Thoracic aorta (tissue), 2 donors: ENCODE data around the gene ZNF425. TPM values are rescaled to one million over a fixed set of nuclear protein-coding genes. Genes with fewer than 3 reads are reported as not detected.

ENCODE experiments used
- ATAC-seq: fragments of 150-250 bp; one replicate; pipeline ENCODE4 v1.8.0; 2017; ENCODE audit warnings: low read depth; ENCODE audit not compliant: insufficient number of reproducible peaks, low FRiP score
- DNase-seq: peaks from one replicate; pipeline ENCODE4 v3.0.0-alpha.2; 2020; ENCODE audit warnings: low spot score
- H3K27ac ChIP-seq, 2 donors: fragments of 200-600 bp; sonication (generic); 1 replicate in 1 of 2; 2 replicates in 1 of 2; pipeline ENCODE4 v1.5.1; 2016; ENCODE audit warnings: mild to moderate bottlenecking in 2 of 2, moderate library complexity in 2 of 2
- H3K27me3 ChIP-seq: fragments of 200-600 bp; sonication (generic); replicated peaks from 2 replicates; pipeline ENCODE4 v1.6.0; 2016; ENCODE audit warnings: mild to moderate bottlenecking; ENCODE audit not compliant: insufficient read depth
- H3K36me3 ChIP-seq: fragments of 200-600 bp; sonication (generic); one replicate; pipeline ENCODE4 v1.5.1; 2016
- H3K4me1 ChIP-seq, 2 donors: fragments of 200-600 bp; sonication (generic); 1 replicate in 1 of 2; 2 replicates in 1 of 2; pipeline versions ENCODE4 v1.5.1 to v1.6.0; 2016; ENCODE audit warnings: low read depth in 2 of 2, mild to moderate bottlenecking in 1 of 2; ENCODE audit not compliant: control insufficient read depth in 1 of 2
- H3K4me3 ChIP-seq: fragments of 200-600 bp; sonication (generic); 2 replicates; pipeline ENCODE4 v1.5.1; 2016; ENCODE audit warnings: mild to moderate bottlenecking
- H3K9me3 ChIP-seq: fragments of 200-600 bp; sonication (generic); 2 replicates; pipeline ENCODE4 v1.5.1; 2016
- CTCF ChIP-seq: fragments of 200-600 bp; sonication (generic); IDR thresholded peaks from one replicate; pipeline ENCODE4 v1.5.1; 2019; ENCODE audit warnings: antibody characterized with exemption
- total RNA-seq, 2 donors: library from RNA; depleted of rRNA; stranded (reverse); fragments of >200 nt; gene quantifications; one replicate each; pipeline versions ENCODE4 v1.1.0 to v1.2.3, GENCODE V29; 2016

ZNF425 gene
- total RNA-seq: 1 to 10 TPM; 3.1 to 3.4 TPM

DNA sequence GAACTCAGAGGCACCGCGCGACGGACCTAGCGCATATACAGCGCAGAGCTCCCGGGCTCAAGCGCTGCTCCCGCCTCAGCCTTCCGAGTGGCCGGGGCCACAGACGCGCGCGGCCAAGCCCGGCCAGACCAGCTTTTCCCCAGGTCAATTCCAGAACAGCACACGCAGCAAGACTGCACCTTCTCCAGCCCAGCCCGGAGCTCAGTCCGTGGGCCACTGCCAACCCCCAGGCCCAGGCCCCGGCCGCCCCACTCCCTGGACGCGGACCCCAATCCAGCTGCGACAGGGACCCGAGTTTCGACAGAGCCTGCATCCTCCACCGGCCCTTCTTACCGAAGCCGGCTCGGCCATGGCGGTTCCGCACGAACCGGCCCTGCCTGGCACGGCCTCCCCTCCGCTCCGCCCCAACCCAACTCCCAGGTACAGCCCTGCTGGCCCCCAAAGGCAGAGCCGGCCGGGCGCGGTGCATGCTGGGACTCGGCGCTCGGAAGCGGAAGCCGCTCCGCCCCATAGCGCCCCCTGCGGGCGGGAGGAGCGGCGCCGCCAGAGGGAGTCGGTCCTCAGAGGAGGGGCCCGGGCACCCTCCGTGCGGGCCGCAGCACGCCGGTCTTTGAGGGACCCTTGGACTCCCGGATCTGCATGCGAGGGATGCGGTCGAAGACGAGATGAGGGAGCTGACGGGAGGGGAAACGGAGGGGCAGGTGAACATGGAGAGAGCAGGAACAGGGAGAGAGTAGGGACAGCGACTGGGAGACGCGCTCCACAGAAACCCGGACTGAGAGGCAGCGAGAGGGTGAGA, at the start of gene ZNF425:
ZNF425 (minus strand) TSS at position 462 of the 799 bp plus-strand sequence; CDS start at position 351, 111 bp downstream.
- Histone ChIP-seq H3K4me1 (peaks cover 7 to 15% of the 10 kb centered on the region in 2 donors), H3K36me3 (no peaks in the 10 kb centered on the region), H3K27ac (peak within 1 kb of the TSS; percentile 96 to 98), H3K9me3 (no peaks in the 10 kb centered on the region), H3K4me3 (peak within 1 kb of the TSS; percentile 95), H3K27me3 (no peaks in the 10 kb centered on the region)
- TF ChIP-seq CTCF: peak; percentile 97
- DNase-seq: peak; percentile 57
- peak; percentile 85 for ATAC-seq

- no peak for TF ChIP-seq CTCF
- DNase-seq (no peak), ATAC-seq (no peak)
- Histone ChIP-seq H3K4me1 (no peaks in the 10 kb centered on the region), H3K36me3 (peaks cover 49% of the 10 kb centered on the region), H3K27ac (no peak overlapping the region), H3K9me3 (no peaks in the 10 kb centered on the region), H3K4me3 (no peak overlapping the region), H3K27me3 (no peaks in the 10 kb centered on the region)
Observed at GRCh38 chr7:149175150-149175549, 49.0 kb upstream of the ZNF425 start.

- Histone ChIP-seq H3K4me1 (no peaks in the 10 kb centered on the region), H3K27me3 (no peaks in the 10 kb centered on the region), H3K36me3 (peaks cover 32% of the 10 kb centered on the region), H3K27ac (no peak overlapping the region), H3K4me3 (no peak overlapping the region), H3K9me3 (no peaks in the 10 kb centered on the region)
- TF ChIP-seq CTCF: no peak
- no peak for ATAC-seq
- no peak for DNase-seq
Observed at GRCh38 chr7:149172534-149172920, 46.4 kb upstream of the ZNF425 start.

GRCh38 chr7:149171892-149172533, 45.9 kb upstream of the ZNF425 start:
- H3K27ac ChIP-seq: no peak overlapping the region
- H3K9me3 ChIP-seq: no peaks in the 10 kb centered on the region
- peaks cover 32% of the 10 kb centered on the region for H3K36me3 ChIP-seq
- DNase-seq (no peak), ATAC-seq (no peak)
- no peaks in the 10 kb centered on the region for H3K27me3 ChIP-seq
- no peak overlapping the region for H3K4me3 ChIP-seq
- no peaks in the 10 kb centered on the region for H3K4me1 ChIP-seq
- TF ChIP-seq CTCF: no peak

- Histone ChIP-seq H3K4me3 (no peak overlapping the region), H3K27ac (no peak overlapping the region), H3K4me1 (no peaks in the 10 kb centered on the region), H3K36me3 (peaks cover 43% of the 10 kb centered on the region), H3K27me3 (no peaks in the 10 kb centered on the region), H3K9me3 (no peaks in the 10 kb centered on the region)
- DNase-seq (no peak), ATAC-seq (no peak)
- no peak for TF ChIP-seq CTCF
Observed at GRCh38 chr7:149166630-149167352, 40.7 kb upstream of the ZNF425 start.
